Measurements from ENCODE around the gene DCAF8.

Gene DCAF8

DNA sequence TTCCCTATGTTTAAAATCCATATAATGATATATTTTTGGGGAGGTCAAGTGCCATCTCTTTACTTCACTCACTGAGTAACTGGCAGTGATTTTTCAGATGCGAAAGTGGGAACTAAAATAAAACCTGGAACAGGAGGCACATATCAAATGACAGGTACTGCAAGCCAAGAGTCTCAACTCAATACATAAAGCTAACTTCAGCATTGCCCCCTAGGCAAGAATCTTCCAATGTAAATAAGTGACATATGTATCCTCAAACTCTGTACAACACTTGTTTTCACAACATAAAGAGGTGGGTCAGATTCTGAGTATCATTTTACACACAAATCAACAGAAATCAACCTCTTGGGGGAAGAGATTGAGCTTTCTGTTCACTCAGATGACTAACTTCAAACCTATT lies 18.1 kb downstream of the DCAF8 start:
- H3K9me3 ChIP-seq (ENCODE audit: low read length): no peaks in the 10 kb centered on the region
- no peaks in the 10 kb centered on the region for H3K27me3 ChIP-seq (ENCODE audit: insufficient read depth, low read length)
- H3K36me3 ChIP-seq (ENCODE audit: insufficient read depth, low read length): peaks cover 47% of the 10 kb centered on the region
- no peak for TF ChIP-seq EZH2 (IDR thresholded peaks at IDR 0.05; ENCODE audit: borderline replicate concordance, low read length)
- TF ChIP-seq, protein P1, sequence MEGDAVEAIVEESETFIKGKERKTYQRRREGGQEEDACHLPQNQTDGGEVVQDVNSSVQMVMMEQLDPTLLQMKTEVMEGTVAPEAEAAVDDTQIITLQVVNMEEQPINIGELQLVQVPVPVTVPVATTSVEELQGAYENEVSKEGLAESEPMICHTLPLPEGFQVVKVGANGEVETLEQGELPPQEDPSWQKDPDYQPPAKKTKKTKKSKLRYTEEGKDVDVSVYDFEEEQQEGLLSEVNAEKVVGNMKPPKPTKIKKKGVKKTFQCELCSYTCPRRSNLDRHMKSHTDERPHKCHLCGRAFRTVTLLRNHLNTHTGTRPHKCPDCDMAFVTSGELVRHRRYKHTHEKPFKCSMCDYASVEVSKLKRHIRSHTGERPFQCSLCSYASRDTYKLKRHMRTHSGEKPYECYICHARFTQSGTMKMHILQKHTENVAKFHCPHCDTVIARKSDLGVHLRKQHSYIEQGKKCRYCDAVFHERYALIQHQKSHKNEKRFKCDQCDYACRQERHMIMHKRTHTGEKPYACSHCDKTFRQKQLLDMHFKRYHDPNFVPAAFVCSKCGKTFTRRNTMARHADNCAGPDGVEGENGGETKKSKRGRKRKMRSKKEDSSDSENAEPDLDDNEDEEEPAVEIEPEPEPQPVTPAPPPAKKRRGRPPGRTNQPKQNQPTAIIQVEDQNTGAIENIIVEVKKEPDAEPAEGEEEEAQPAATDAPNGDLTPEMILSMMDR (IDR thresholded peaks at IDR 0.05; ENCODE audit: low read length): no peak
- no peak overlapping the region for H3K9ac ChIP-seq (ENCODE audit: low read length)
- no peaks in the 10 kb centered on the region for H3K4me1 ChIP-seq (ENCODE audit: insufficient read depth, low read length, severe bottlenecking)
- no peaks in the 10 kb centered on the region for H3K9me2 ChIP-seq (ENCODE audit: low read depth, low read length)
- H3K79me2 ChIP-seq (ENCODE audit: insufficient read depth, low read length): peaks cover 24% of the 10 kb centered on the region
- H3K4me3 ChIP-seq (ENCODE audit: low read depth, low read length, poor library complexity, severe bottlenecking): no peak overlapping the region
- H3F3A ChIP-seq (ENCODE audit: insufficient read depth, low read length): no peaks in the 10 kb centered on the region
- H4K20me1 ChIP-seq (ENCODE audit: insufficient read depth, low read length): no peaks in the 10 kb centered on the region
- H2AFZ ChIP-seq (ENCODE audit: low read length): no peak overlapping the region
- no peak overlapping the region for H3K4me2 ChIP-seq (ENCODE audit: low read length)
- H3K27ac ChIP-seq (ENCODE audit: low read depth, low read length, poor library complexity, severe bottlenecking): no peak overlapping the region

DNA sequence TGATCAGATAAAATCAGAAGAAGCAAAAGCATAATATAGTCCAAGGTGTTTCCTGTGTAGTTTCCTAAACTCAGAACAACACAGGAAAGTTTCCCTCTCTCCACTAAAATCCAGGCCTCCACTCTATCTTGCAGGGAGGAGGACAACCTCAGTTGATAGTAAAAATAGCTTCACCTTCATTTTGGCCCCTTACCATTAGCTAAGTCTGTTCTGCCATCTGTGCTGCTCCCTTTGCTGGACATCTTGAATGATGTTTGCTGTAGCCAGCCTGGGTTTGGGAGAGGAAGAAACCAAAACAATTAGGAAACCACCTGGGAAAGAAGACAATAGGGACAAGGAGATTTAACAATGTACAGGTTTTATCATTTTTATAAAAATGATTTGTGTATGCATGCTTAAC lies 18.6 kb downstream of the DCAF8 start:
- Histone ChIP-seq H3K4me3 (ENCODE audit: low read depth, low read length, poor library complexity, severe bottlenecking) (no peak overlapping the region), H3F3A (ENCODE audit: insufficient read depth, low read length) (no peaks in the 10 kb centered on the region), H4K20me1 (ENCODE audit: insufficient read depth, low read length) (no peaks in the 10 kb centered on the region), H3K27me3 (ENCODE audit: insufficient read depth, low read length) (no peaks in the 10 kb centered on the region), H3K9me3 (ENCODE audit: low read length) (no peaks in the 10 kb centered on the region), H2AFZ (ENCODE audit: low read length) (no peak overlapping the region), H3K4me1 (ENCODE audit: insufficient read depth, low read length, severe bottlenecking) (no peaks in the 10 kb centered on the region), H3K9ac (ENCODE audit: low read length) (no peak overlapping the region), H3K9me2 (ENCODE audit: low read depth, low read length) (no peaks in the 10 kb centered on the region), H3K36me3 (ENCODE audit: insufficient read depth, low read length) (peaks cover 52% of the 10 kb centered on the region), H3K27ac (ENCODE audit: low read depth, low read length, poor library complexity, severe bottlenecking) (no peak overlapping the region), H3K79me2 (ENCODE audit: insufficient read depth, low read length) (peaks cover 21% of the 10 kb centered on the region; the same call in 1 of the 2 replicates), H3K4me2 (ENCODE audit: low read length) (no peak overlapping the region)
- no peak for TF ChIP-seq EZH2 (IDR thresholded peaks at IDR 0.05; ENCODE audit: borderline replicate concordance, low read length)
- TF ChIP-seq, protein P1 (IDR thresholded peaks at IDR 0.05; ENCODE audit: low read length): no peak

DNA sequence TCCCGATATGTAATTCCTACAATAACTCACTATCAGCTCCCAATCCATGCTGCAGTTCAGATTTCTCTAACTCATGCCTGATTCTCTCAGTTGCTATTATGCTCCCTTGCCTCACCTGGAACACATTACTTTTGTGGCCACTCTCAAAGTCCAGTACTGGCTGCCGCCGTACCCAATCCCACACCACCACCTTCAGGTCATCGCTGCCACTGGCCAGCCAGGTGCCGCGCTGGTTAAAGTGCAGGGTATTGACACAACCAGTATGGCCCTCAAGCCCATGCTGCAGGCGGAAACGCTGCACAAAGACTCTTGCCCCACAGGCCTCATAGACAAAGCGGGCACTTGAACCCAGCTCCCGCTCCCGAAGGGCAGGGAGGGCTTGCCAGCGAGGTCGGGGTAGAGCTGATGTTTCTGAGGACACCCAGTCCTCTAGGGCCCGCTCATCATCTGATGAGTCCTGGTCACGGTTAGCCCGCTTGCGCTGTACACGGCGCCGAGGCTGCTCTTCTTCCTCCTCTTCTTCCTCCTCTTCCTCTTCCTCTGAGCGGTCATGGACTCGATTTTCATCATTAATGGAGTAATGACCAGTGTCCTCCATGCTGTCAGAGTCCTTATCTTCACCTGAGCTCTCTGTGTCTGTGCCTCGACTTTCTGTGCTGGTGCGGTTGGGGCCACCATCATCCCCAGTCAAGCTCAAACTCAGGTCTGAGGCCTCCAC lies 22.6 kb downstream of the DCAF8 start:
- Histone ChIP-seq H4K20me1 (ENCODE audit: insufficient read depth, low read length) (no peaks in the 10 kb centered on the region), H3K79me2 (ENCODE audit: insufficient read depth, low read length) (no peaks in the 10 kb centered on the region), H3K27me3 (ENCODE audit: insufficient read depth, low read length) (no peaks in the 10 kb centered on the region), H3K36me3 (ENCODE audit: insufficient read depth, low read length) (peaks cover 91% of the 10 kb centered on the region), H3K9ac (ENCODE audit: low read length) (no peak overlapping the region), H3K9me3 (ENCODE audit: low read length) (no peaks in the 10 kb centered on the region), H3K4me1 (ENCODE audit: insufficient read depth, low read length, severe bottlenecking) (no peaks in the 10 kb centered on the region), H3K9me2 (ENCODE audit: low read depth, low read length) (no peaks in the 10 kb centered on the region), H3K4me2 (ENCODE audit: low read length) (no peak overlapping the region), H3K27ac (ENCODE audit: low read depth, low read length, poor library complexity, severe bottlenecking) (no peak overlapping the region), H3F3A (ENCODE audit: insufficient read depth, low read length) (no peaks in the 10 kb centered on the region), H3K4me3 (ENCODE audit: low read depth, low read length, poor library complexity, severe bottlenecking) (no peak overlapping the region), H2AFZ (ENCODE audit: low read length) (no peak overlapping the region)
- TF ChIP-seq, protein P1 (IDR thresholded peaks at IDR 0.05; ENCODE audit: low read length): no peak
- TF ChIP-seq EZH2 (IDR thresholded peaks at IDR 0.05; ENCODE audit: borderline replicate concordance, low read length): no peak
